Camera-type eye (tissue), 1 donor: ENCODE data around the gene CPNE7. TPM values are rescaled to one million over a fixed set of nuclear protein-coding genes. Genes with fewer than 3 reads are reported as not detected.

Source experiments
- total RNA-seq: library from RNA; depleted of rRNA; stranded (reverse); fragments of >200 nt; gene quantifications from one replicate; pipeline ENCODE4 v1.2.3, GENCODE V29; 2014

Gene CPNE7
- 2.0 TPM for total RNA-seq

DNA sequence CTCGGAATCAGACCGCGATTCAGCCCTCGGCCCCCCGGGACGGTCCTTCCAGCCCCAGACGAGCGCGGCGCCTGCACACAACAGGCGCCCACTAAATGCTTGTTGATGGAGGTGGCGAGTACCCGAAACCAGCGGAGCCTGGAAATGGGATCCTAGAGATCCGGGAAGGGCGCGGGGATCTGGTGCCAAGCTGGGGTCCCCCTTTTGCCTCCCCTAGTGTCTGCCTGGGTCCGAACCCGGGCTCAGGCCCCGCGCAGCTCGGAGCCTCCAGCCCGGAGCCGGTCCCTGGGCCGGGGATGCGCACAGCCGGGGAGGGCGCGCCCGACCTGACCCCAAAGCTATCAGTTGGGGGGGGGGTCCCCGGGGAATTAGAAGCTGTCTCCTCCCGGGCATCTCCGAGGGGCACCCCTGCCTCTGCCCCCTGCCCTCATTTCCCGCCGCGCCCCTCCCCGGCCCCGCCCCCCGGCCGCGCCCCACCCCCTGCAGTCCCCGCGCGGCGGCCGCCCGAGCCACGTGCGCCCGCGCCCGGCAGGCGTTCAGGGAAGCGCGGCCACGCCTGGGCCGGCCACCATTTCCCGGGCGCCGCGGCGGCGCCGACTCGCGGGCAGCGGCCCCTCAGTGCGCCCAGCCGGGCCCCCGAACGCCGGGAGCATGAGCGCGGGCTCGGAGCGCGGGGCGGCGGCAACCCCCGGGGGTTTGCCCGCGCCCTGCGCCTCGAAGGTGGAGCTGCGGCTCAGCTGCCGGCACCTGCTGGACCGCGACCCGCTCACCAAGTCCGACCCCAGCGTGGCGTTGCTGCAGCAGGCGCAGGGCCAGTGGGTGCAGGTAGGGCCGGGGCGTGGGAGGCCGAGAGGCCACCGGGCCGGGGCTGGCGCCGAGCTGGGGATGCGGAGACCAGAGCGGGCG lies at the start of gene CPNE7:
CPNE7 (plus strand) TSS at position 512 of the 906 bp plus-strand sequence; CDS start at position 652, 140 bp downstream.

DNA sequence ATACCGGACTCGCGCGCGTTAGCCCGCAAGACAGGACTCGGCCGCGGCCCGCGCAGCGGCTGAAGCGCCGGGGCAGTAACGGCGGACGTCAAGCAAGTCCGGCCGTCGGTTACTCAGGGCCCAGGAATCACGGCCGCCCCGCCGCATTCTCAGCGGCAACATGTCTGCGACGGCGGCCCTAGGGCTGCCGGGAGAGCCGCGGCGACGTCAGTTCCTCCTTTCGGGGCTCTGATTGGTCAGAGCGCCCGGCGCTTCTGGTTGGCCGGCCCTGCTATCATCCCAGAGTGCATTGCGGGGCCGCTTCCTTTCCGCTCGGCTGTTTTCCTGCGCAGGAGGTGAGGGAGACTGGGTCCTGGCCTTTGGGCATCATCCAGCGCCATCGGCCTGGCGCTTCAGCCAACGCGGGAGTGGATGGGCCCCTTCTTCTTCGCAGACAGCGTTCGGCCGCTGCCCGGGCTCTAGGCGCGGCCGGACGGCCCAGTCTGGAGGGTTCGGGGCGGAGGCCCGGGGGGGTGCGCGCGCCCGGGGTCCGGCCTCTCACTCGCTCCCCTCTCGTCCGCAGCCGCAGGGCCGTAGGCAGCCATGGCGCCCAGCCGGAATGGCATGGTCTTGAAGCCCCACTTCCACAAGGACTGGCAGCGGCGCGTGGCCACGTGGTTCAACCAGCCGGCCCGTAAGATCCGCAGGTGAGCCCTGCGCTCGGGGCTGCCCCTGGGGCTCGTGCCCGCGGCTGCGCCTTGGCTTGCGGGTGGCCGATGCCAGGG lies 15.0 kb upstream of the CPNE7 start, which contains the start of gene RPL13:
RPL13 (plus strand) TSS at position 305 of the 764 bp plus-strand sequence; CDS start at position 583, 278 bp downstream.

DNA sequence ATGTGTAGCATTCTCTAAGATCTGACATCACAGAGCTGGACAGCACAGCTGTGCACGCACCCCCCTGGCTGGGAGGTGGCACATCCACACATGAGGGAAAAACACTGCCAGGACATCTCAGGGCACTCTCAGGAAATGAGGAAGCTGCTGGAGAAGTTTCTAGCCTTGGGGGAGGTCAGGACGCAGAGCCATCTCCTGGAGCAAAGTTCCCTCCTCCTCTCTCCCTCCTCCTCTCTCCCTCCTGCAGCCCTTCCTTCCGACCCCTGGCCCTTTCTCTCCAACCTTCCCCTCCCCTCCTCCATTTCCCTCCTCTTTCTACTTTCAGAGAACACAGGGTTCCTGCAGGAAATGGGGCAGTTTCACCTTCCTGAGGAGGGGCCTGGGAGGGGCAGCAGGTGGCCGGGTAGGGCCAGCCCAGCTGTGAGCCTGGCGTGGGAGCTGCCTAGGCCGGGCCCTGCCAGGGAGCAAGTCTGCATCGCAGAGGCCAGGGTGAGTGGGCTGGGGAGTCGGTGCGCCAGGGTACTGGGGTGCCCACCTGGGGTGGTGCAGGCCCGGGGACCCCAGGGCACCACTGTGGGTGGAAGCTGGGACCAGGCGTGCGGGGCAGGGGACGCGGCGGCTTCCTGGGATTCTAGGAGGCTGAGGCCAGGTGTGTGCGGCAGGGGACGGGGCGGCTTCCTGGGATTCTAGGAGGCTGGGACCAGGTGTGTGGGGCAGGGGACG lies 37.8 kb downstream of the CPNE7 start, which contains the start of gene DPEP1:
DPEP1 (plus strand) TSS at position 412 of the 723 bp plus-strand sequence. CDS start 16,769 bp downstream, outside the sequence.

Other genes starting within 250 kb of the CPNE7 start
- 108 TPM for gene ANKRD11, start 85.2 kb upstream of the CPNE7 start, total RNA-seq
- gene SPG7, start 67.4 kb upstream of the CPNE7 start, total RNA-seq, result 191 TPM
- 1,995 TPM for gene RPL13, start 15.1 kb upstream of the CPNE7 start, total RNA-seq
- 1.0 TPM for gene DPEP1, start 37.9 kb downstream of the CPNE7 start, total RNA-seq
- gene CHMP1A, start 82.0 kb downstream of the CPNE7 start, total RNA-seq, result 49.9 TPM
- 9.7 TPM for gene SPATA33, start 82.1 kb downstream of the CPNE7 start, total RNA-seq
- gene CDK10, start 110.9 kb downstream of the CPNE7 start, total RNA-seq, result 60.5 TPM
- gene SPATA2L, start 125.9 kb downstream of the CPNE7 start, total RNA-seq, result 12.7 TPM
- gene VPS9D1, start 145.1 kb downstream of the CPNE7 start, total RNA-seq, result 12.1 TPM
- 78.6 TPM for gene ZNF276, start 145.8 kb downstream of the CPNE7 start, total RNA-seq
- 17.5 TPM for gene FANCA, start 240.9 kb downstream of the CPNE7 start, total RNA-seq